Peyer's patch (tissue), 4 donors: ENCODE data around the gene RNF175.

Experiments
- CTCF ChIP-seq, 6 experiments: fragments of 450-650 bp in 4 of 6; fragments of 200-600 bp in 2 of 6; sonication (generic) in 1 of 6; IDR thresholded peaks; one replicate each; pipeline ENCODE4 v1.5.1; 2017 to 2019; ENCODE audit warnings: antibody characterized with exemption in 6 of 6, mild to moderate bottlenecking in 3 of 6, moderate library complexity in 1 of 6
- POLR2A ChIP-seq, 2 donors: fragments of 450-650 bp; IDR thresholded peaks; one replicate each; pipeline ENCODE4 v1.5.1; 2017; ENCODE audit warnings: antibody characterized with exemption in 2 of 2, mild to moderate bottlenecking in 2 of 2, moderate library complexity in 2 of 2

GRCh38 chr4:153789741-153790499, 30.1 kb upstream of the RNF175 start:
- no peak for TF ChIP-seq CTCF (IDR thresholded peaks at IDR 0.05)
- TF ChIP-seq POLR2A (IDR thresholded peaks at IDR 0.05): no peak
